Central memory CD4-positive, alpha-beta T cell (primary cell): ENCODE data around the gene ULK4.

ENCODE experiments used
- DNase-seq: peaks from one replicate; pipeline ENCODE4 v3.0.0; 2022

ULK4 gene

DNA sequence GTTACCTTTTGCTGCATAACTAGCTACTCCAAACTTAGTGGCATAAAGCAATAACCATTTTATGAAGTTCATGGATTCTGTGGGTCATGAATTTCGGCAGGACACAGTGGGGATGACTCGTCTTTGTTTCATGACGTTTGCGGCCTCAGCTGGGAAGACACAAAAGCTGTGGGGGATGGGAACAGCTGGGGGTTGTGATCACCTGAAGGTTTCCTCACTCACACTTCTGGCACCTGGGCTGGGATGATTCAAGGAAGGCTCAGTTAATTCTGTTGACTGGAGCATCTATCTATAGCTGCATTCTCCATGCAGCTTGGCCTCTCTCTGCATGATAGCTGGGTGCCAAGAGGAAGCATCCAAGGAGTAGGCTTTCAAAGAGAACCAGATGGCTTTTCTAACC lies 332.8 kb downstream of the ULK4 start:
- no peak for DNase-seq

DNA sequence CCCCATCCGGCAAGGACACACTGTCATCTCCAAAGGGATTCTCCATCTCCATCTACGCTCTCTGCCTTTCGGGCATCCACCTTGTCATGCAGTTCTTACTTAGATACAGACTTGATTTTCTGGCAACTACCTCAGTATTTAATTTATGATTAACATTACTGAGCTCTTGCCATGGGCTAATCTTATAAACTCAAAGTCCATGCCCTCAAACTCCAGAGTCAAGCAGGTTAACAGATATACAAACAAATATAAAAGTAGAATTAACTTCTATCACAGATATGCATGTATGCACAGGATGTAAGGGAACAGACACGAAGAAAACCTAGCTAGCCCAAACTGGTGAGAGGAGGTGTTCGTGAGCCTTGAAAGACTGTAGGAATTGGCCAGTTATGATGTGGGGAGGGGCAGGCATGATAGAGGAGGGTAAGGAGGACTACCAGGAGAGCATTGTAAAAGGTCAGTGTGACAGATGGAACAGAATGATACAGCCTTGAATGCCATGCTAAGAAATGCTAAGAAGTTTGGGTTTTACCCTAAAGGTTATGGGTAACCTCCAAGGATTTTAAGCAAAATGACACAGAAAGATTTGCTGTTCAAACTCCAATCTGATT lies 334.3 kb downstream of the ULK4 start:
- no peak for DNase-seq

DNA sequence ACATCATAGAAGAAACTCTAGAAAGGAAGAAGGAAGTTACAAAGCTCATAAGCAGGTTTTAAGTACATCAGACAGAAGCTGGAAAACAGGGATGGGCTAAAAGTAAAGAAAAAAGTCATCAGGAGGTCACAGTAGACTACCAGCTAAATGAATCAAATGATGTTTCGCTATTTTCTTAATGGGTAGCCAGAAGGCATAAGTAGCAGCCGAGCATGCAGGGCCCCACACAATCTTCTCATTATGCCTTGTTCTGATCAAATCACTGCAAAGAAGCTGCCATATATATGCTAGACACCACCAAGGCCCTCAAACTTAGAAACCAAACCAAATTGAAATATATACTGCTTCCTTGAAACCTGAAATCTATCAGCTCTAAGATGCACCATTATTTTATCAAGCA lies 349.1 kb downstream of the ULK4 start:
- DNase-seq: no peak

DNA sequence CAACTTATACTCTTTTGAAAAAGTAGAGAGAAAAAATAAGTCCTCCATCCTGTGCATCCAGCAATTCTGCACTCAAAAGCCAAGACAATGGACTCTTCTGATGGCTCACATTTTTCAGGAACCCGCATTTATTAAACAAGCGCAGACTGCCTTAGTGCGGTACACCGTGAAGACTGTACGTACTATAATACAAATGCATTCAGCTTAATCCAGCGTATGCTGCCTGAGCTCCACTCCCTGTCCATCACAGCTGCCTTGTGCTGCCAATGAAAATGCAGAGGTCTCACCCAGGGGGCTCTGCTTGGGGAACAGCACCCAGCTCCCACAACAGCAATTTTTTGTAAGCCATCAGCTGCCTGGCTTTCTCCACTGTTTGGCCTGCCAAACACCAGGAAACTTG lies 350.9 kb downstream of the ULK4 start:
- no peak for DNase-seq

DNA sequence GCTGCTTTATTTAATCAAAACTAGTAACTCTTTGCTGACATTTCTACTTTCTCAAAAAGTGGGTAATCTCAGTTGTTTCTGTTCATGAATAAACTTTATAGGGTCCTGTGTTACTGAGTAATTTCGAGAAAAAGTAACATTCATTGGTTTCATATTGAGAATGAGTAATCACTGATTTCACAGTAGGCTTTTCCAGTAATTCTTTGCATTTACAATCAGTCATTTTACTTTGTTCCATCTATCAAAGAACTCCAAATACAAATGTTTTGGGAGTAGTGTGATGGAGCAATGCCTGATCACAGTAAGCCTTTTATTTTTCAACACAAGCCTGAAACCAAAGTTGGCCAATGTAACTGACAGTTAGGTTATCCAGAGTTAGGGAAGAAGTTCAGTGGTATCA lies 353.6 kb downstream of the ULK4 start:
- no peak for DNase-seq

DNA sequence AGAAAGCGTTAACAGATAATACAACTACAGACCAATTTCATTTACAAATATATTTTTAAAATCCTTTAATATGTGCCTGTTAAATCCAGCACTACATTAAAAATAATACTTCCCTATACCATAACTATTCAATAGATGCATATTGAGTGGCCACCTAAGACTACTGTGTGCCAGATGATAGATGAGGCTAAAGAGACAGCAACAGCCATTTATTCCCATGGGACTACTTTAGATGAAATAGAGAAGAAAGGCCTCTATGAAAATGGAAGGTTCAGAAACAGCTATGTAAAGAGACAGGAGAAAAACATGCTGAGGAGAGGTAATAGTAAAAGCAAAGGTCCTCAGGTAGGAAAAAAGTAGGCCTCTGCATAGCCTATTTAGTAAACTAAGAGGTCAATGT lies 358.1 kb downstream of the ULK4 start:
- DNase-seq: no peak

DNA sequence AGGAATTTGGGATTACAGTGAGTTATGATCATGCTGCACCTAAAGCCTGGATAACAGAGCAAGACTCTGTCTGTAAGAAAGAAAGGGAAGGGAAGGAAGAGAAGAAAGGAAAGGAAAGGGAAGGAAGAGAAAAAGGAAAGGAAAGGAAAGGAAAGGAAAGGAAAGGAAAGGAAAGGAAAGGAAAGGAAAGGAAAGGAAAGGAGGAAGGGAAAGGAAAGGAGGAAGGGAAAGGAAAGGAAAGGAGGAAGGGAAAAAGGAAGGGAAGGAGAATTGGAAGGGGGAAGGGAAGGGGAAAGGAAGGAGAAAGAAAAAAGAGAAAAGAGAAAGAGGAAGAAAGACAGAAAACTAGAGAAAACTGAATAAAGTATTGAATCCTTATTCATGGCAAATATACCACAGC lies 359.8 kb downstream of the ULK4 start:
- no peak for DNase-seq

DNA sequence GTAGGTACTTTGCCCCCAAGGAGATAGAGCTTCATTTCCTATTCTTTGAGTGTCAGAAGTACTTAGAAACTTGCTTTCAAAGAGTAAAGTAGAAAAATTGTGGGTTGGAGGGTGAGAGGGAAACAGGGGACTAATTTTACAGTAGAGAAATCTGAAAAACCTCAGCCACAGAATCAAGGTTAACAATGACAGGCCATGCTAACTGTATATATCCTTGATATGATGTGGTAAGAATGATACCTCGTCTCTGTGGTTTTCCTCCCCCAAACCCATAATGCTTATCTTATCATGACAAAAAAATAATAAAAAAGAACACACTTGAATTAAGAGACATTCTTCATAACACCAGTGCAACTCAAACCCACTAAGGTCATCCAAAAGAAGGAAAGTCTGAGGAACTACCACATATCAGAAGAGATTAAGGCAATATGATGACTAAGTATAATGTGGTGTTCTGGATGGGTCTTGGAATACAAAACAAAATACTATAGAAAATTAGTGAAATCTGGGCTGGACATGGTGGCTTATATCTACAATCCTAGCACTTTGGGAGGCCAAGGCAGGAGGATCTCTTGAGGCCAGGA lies 360.4 kb downstream of the ULK4 start:
- DNase-seq: no peak

DNA sequence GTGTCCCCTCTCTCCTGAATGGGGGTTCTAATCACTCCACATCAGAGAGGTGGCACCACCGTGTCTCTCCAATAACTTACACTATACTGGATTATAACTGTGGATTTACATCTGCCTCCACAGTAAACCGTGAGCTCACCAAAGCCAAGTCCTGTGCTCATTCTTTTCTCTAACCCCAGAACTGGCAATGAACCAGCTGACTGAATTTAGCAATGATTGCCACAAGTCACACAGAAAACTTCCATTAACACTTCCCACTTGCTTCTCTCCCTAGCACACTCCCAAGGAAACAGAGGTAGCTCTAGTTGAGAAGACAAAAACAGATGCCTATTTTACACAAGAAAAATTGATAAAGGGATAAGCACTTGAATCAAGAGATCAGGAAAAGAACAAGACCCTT lies 361.3 kb downstream of the ULK4 start:
- no peak for DNase-seq

DNA sequence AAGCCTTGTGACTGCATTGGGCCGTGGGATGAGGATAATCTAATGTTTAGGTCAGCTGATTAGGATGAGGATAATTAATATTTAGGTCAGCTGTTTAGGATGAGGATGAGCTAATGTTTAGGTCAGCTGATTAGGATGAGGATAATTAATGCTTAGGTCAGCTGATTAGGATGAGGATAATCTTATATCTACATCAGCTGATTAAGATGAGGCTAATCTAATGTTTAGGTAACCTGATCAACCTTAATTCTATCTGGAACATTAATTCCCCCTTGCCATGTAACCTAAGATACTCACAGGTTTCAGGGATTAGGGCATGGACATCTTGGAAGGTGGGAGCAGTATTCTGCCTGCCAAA lies 362.8 kb downstream of the ULK4 start:
- DNase-seq: no peak

DNA sequence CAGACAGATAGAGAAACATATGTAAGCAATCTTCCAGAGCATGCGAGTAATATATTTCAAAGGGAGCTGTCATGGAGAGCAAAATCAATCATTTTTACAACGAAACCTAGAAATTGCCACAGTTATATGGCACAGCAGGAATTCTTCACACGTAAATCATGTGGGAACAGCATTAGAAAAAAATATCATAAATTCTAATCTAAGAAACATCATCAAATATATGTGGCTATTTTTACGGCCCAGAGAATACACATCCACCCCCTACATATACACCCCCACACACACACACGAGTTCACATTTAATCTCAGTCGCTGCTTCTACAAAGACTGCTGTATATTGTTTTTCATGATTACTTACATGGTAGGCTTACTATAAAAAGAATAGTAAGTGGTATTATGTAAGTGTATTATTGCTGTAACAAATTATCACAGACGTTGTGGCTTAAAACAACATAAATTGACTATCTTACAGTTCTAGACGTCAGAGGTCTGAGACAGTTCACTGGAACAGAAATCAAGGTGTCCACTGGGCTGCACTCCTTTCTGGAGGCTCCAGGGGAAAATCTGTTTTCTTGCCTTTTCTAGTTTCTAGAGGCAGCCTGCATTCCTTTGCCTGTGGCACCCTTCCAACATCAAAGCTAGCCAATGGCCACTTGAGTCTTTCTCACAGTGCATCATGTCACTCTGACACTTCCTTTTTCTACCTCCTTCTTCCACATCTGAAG lies 363.3 kb downstream of the ULK4 start:
- no peak for DNase-seq

DNA sequence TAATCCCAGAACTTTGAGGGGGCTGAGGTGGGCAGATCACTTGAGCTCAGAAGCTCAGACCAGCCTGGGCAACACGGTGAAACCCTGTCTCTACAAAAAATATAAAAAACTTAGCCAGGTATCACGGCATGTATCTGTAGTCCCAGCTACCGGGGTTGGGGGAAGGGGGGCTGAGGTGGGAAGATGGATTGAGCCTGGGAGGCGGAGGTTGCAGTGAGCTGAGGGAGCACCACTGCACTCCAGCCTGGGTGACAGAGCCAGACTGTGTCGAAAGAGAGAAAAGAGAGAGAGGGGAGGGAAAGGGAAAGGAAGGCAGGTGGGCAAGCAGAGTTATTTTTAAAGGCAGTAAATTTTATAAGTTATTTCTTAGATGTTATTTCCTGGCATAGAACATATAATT lies 368.1 kb downstream of the ULK4 start:
- DNase-seq: no peak

DNA sequence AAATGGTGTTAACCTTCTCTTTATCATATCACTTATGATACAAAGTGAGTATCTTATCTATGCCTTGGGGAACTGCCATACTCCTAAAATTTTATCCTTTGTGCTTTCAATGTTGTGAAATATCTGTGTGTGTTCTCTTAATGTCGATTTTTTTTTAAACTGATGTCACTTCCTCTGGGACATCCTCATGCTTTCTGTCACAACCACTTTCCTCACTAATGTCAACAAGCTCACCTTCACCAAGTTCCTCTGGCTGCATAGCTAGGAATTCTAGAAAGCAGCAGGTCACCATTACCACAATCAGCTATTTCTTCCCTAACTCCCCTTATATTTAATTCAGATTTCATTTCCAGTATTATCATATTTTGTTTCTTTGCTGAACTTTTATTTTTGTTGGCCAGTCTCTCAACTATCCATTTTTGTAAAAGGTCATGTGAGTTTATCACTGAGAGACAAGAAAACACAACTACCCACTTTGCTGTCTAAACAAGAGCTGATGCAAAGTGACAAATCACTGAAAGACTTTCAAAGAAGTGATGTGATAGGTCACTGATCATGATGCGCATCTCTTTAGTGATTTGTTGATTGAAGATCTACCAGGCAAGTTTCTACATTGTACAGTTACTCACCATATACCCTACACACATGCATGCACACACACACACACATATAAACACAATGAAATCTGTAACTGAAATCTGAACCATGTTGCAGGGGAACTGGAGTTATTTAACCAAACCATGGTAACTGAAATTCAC lies 369.0 kb downstream of the ULK4 start:
- no peak for DNase-seq

DNA sequence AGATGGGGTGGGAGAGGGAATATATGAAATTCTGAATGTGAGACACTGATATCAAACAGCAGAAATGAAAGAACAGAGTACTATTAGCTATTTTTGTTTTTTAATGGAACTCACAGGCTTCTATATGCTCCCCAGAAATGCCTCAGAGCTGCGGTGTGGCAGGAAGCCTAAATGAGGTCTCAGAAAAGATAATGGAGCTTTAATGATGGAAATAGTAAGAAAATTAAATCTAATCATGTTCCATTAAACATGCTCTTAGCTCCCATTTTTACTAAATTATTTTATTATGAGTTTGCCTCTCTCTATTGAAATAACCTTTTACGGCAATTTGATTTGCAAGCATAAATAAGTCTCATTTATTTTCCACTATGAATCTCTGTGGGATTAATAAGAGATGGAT lies 378.9 kb downstream of the ULK4 start:
- DNase-seq: no peak

DNA sequence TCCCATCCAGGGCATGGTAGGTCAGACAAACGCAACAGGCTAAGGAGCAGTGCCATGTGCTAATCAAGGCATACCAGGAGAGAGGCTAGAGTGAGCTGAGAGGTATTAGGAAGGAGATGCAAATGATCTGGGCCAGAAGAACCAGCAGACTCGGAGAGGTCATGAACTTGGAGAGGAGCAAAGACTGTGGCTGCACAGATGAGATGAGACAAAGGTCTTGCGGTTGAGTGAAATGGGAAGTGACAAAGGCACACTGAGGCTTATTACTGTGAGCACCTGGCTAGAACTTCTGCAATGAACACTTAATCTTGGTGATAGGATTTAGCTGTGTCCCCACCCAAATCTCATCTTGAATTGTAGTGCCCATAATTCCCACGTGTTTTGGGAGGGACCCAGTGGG lies 380.2 kb downstream of the ULK4 start:
- DNase-seq: no peak

DNA sequence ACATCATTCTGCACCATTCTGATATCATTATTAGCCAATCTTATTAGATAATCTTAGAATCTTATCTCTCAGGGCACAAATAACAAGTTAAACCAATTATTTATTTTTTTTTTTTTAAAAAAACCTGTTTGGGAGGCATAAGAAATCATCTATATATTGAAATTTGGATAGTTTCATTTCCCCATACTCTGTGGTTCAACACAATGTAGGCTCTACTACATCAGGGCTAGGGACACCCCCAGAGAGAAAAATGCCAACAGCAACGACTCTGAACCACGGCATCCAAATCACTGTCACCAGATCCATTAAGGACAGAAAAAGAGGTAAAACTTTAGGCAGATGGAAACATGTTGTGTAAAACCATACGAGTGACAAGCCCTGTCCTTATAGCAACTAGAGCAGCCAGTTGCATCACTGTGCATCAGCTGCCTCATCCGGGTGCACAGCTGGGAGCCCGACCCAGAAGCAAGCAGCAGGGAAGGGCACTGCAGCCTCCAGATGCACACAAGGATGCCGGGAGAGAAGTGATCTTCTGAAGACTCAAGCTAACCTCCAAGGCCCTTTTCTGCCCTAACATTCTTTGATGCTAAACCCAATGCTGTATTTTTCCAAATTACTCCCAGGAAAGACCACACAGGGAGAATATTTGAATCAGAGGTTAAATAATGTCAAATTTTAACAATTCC lies 381.5 kb downstream of the ULK4 start:
- no peak for DNase-seq

DNA sequence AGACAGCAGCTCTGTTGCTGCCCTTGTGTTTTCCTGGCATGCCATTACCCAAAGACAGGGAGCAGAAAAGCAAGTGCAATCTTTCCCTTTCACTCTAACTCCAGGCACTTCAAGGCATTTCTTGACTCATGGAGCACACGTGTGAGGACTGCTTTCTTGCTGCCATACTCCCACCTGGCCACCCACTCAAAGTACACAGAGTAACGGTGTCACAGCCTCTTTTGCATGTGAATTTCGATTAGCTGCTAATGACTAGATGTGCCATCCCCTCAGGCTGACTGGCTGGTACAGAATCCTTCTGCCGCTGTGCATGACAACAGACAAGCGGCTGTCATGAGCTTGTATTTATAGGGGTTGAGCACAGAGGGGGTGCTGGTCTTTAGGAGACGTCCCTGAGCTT lies 382.0 kb downstream of the ULK4 start:
- DNase-seq: no peak

DNA sequence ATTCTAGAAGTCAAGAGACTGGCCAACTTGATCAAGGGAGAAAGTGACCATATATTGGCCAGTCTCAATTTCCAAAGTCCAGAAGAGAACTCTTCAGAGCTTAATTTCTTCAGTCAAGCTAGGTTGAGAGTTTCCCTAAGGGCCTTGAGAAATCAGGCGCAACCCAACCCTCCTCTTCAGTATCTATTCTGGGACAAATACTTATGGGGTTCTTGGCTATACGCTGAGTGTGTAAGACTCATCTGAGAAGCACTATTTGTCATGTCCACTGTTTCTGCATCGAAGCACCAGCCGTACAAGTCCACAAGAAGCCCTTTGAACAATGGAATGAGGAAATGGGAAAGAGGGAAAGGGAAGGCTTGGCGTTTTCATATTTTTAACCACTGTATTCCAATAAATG lies 383.1 kb downstream of the ULK4 start:
- no peak for DNase-seq

DNA sequence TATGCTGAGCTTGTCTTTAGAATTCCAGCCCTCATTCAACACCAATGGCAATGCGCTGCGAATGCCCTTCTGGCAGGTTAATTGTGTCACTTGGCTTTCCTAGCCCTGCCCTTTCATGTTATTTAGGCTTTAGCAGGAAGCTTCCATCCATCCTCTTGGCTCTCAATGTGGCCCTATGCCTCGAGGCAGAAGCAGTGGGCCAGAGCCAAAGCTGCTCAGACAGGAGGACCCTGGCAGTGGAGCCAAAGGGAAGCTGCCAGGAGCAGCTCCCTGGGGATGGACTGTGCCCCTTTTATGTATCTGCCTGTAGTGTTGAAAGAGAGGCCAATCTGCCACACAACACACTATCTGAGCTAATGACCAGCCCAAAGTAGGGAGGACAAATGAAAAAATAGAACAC lies 386.2 kb downstream of the ULK4 start:
- DNase-seq: no peak

DNA sequence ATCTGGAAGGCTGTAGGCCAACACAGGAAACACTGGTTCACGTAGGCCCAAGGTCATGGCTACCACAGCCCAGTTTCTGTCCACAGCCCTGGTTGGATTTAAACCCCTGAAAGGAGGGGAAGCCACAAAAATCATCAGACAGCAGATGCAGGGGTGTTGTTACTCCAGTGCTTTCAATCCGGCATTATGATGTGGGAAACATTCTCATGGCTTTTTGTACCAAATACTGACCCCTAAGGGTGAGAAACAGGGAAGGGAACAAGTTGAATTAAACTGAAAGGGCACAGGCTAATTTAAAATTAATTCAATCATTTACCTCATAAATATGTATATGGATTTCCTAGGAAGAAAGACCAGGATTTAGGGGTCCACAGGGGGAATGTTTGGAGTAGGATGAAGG lies 387.0 kb downstream of the ULK4 start:
- no peak for DNase-seq

DNA sequence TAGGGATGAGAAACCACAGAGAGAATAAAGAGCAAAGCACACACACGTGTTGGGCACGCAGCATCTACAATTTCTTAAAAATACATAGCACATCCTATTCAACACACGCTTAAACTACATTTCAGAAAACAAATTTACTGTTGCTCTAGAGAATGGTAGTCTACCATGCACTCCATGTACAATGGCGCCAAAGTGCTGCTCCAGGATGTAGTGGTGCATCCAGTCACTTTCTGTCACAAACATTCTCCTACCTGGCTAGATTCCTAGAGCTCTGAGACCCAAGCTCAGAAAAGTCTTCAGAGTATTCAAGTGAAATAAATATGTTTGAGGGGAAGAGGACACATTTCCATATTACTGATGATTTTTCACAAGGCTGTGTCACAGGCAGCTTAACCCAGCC lies 388.3 kb downstream of the ULK4 start:
- DNase-seq: no peak

DNA sequence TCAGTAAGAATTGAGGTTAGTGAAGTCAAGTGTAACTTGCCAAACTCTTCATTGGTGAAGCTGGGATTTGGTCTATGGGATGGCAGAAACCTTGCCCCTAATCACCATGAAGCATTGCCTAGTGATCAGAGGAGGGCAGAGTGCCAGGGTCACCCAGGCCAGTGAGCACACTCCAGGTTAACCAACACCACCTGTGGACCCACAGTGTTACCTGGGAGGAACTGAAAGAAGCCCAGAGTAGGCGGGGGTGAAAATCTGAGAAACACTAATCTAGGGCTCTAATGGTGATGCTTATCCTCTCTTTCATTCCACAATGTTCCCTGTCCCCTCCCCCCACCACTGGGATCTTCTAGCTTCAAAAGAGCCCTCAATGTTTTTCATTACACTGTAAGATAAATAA lies 389.8 kb downstream of the ULK4 start:
- DNase-seq: no peak

DNA sequence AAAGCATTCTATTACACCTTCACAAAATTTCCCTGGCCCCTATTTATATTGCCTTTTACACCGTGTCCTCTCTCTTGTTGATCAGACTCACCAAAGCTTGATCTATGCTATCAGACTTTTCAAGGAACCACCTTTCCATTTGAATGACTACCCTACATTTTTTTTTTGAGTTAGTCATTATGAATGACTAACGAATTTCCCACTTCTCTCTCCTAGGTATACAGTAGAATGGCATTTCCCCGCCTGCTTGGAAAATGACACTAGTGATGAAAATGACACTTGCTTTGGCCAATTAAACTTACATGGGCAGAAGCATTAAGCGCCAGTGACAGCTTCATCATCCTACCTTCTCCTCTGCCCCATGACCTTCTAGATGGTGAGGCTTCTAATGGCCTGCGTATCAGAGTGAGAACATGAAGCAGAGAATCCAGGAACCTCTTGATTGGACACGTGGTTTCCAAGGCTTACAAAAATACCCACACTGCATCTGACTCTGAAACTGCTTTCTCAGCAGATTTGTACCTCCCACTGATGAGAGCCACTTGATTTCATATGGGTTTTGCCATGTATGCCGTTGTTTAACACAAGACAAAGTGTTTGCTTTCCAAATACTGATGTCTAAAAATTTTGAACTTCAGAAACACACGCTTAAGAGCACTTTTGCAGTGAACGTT lies 392.1 kb downstream of the ULK4 start:
- no peak for DNase-seq
